ENCODE data around the gene ULK1.
"Not testable (repeated sequence)": the region's sequence is repeated elsewhere in the genome, so short reads cannot be mapped to it uniquely, and the experiment has no call there.

Gene ULK1

GRCh38 chr12:131871677-131872076, 22.7 kb upstream of the ULK1 start:
- TF ChIP-seq CTCF (IDR thresholded peaks at IDR 0.05; ENCODE audit: low read depth, low read length) = no peak
- H3K4me3 ChIP-seq (ENCODE audit: low read depth, low read length) = no peak overlapping the region

- no peak overlapping the region for H3K4me3 ChIP-seq (ENCODE audit: low read depth, low read length)
- TF ChIP-seq CTCF (IDR thresholded peaks at IDR 0.05; ENCODE audit: low read depth, low read length) = no peak
These were observed 22.0 kb upstream of the ULK1 start for GRCh38 chr12:131872154-131873051.

DNA sequence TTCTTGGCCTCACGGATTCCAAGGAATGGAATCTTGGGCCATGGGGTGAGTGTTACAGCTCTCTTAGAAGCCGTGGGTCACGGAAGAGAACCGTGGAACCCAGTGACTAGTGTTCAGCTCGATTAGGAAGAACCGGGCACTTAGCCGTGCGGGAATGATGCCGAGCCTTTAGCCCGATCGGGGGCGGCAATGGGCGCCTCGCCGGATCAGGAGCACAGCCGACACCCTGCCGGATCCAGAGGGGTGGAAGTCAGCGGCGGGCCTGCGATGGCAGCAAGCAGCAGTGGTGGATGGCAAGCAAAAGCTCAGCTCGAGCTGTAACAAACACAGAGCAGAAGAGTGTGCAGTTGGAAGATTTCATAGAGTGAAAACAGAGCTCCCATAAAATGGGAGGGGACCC, 21.1 kb upstream of the ULK1 start:
- no peak for TF ChIP-seq CTCF (IDR thresholded peaks at IDR 0.05; ENCODE audit: low read depth, low read length)

GRCh38 chr12:131874972-131875371, 19.4 kb upstream of the ULK1 start:
- H3K4me3 ChIP-seq (ENCODE audit: low read depth, low read length) = not testable (repeated sequence)

More for the DNA sequence above, 21.1 kb upstream of the ULK1 start:
- no peak overlapping the region for H3K4me3 ChIP-seq (ENCODE audit: low read depth, low read length)

DNA sequence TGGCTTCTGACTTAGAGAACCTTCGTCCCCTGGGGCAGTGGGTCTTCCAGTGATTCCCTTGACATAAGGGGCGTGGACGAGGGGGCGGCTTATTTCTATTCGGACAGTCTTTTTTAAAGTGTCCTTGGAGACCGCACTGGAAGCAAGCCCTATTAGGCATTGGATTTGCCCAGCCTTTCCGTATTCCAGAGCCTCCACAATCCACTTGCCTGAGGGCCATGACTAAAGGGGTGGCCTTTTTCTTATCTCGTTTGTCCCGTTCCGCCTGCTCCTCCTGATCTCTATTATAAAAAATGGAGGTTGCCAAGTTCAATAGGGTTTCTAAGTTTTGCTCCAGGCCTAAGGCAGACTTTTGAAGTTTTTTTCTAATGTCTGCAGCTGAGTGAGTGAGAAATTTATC, 17.2 kb upstream of the ULK1 start:
- H3K4me3 ChIP-seq (ENCODE audit: low read depth, low read length) = not testable (repeated sequence)

GRCh38 chr12:131878436-131878835, 16.0 kb upstream of the ULK1 start:
- not testable (repeated sequence) for H3K4me3 ChIP-seq (ENCODE audit: low read depth, low read length)

GRCh38 chr12:131882804-131883520, 11.5 kb upstream of the ULK1 start:
- H3K4me3 ChIP-seq (ENCODE audit: low read depth, low read length) = no peak overlapping the region
- TF ChIP-seq CTCF (IDR thresholded peaks at IDR 0.05; ENCODE audit: low read depth, low read length) = no peak

GRCh38 chr12:131883521-131883900, 10.9 kb upstream of the ULK1 start:
- no peak overlapping the region for H3K4me3 ChIP-seq (ENCODE audit: low read depth, low read length)
- no peak for TF ChIP-seq CTCF (IDR thresholded peaks at IDR 0.05; ENCODE audit: low read depth, low read length)

GRCh38 chr12:131885076-131885475, 9.3 kb upstream of the ULK1 start:
- H3K4me3 ChIP-seq (ENCODE audit: low read depth, low read length) = not testable (repeated sequence)

Data from WI38 (cell line).